A549 (cell line): ENCODE measurements around the gene SIRPA. TPM values are rescaled to one million over a fixed set of nuclear protein-coding genes. Genes with fewer than 3 reads are reported as not detected.
"Not testable (repeated sequence)": the region's sequence is repeated elsewhere in the genome, so short reads cannot be mapped to it uniquely, and the experiment has no call there.

Experiments
- ATAC-seq, 2 experiments: fragments of 200-7000 bp in 1 of 2; fragments of >200 bp in 1 of 2; cut with Nextera tagmentation in 1 of 2; cut with Tn5 transposase in 1 of 2; 3 replicates each; pipeline versions ENCODE4 v1.8.0 to v1.9.1; 2018 to 2020; ENCODE audit warnings: mild to moderate bottlenecking in 1 of 2, moderate library complexity in 1 of 2
- CTCF ChIA-PET: fragments of 300-600 bp; sonication (Branson Sonifier 250); formaldehyde crosslinking; extraction: SDS; loops from one replicate; lab custom pipeline; 2021; ENCODE audit warnings: antibody characterized with exemption, inconsistent platforms; lab: Yijun Ruan, JAX
- POLR2A ChIA-PET: fragments of 350-600 bp; formaldehyde crosslinking; extraction: SDS; loops from one replicate; lab custom pipeline; 2021; ENCODE audit warnings: antibody characterized with exemption, inconsistent platforms; lab: Yijun Ruan, JAX
- DNase-seq, 2 experiments: peaks; one replicate each; pipeline versions ENCODE4 v3.0.0 to v3.0.0-alpha.2; 2011 to 2016; ENCODE audit warnings: low read depth in 1 of 2, low spot score in 1 of 2
- FAIRE-seq: peaks from 2 replicates; lab custom pipeline; 2011; peaks lifted over from hg19 to GRCh38; lab: Jason Lieb, UNC
- H3K27ac ChIP-seq, 2 experiments: fragments of >200 bp; sonication (Bioruptor Twin); formaldehyde crosslinking; 3 replicates each; pipeline ENCODE4 v1.5.1; 2016 to 2017
- H3K4me1 ChIP-seq: fragments of >200 bp; sonication (Bioruptor Twin); formaldehyde crosslinking; 3 replicates; pipeline ENCODE4 v1.6.1; 2016
- H3K4me2 ChIP-seq: fragments of >200 bp; sonication (Bioruptor Twin); formaldehyde crosslinking; 3 replicates; pipeline ENCODE4 v1.6.1; 2016
- H3K4me3 ChIP-seq: fragments of >200 bp; sonication (Bioruptor Twin); formaldehyde crosslinking; 3 replicates; pipeline ENCODE4 v1.5.1; 2016
- H3K9me3 ChIP-seq: fragments of >200 bp; sonication (Bioruptor Twin); formaldehyde crosslinking; 3 replicates; pipeline ENCODE4 v1.6.1; 2016
- CEBPB ChIP-seq, 2 experiments: fragments of >200 bp in 1 of 2; sonication (Bioruptor Twin) in 1 of 2; formaldehyde crosslinking in 1 of 2; IDR thresholded peaks; 2 replicates each; pipeline ENCODE4 v1.6.1; 2012 to 2016
- CHD2 ChIP-seq: fragments of 150-350 bp; IDR thresholded peaks from 2 replicates; pipeline ENCODE4 v1.6.1; 2014; ENCODE audit warnings: low read length; ENCODE audit not compliant: partially characterized antibody
- CTCF ChIP-seq: fragments of >200 bp; sonication (Bioruptor Twin); formaldehyde crosslinking; IDR thresholded peaks from 3 replicates; pipeline ENCODE4 v1.5.1; 2016
- E2F6 ChIP-seq: IDR thresholded peaks from 2 replicates; pipeline ENCODE4 v1.6.1; 2012; ENCODE audit warnings: low read depth, borderline replicate concordance
- EHMT2 ChIP-seq: fragments of 200-600 bp; sonication (generic); IDR thresholded peaks from 2 replicates; pipeline ENCODE4 v1.6.1; 2016; ENCODE audit warnings: antibody characterized with exemption, low read depth, mild to moderate bottlenecking, moderate library complexity
- ESRRA ChIP-seq: fragments of 150-350 bp; IDR thresholded peaks from 2 replicates; pipeline ENCODE4 v1.6.1; 2014; ENCODE audit warnings: mild to moderate bottlenecking, low read length, borderline replicate concordance
- FOSL2 ChIP-seq, 2 experiments: fragments of 450-650 bp in 1 of 2; fragments of >200 bp in 1 of 2; sonication (Bioruptor Twin) in 1 of 2; formaldehyde crosslinking; IDR thresholded peaks; 2 replicates each; pipeline versions ENCODE4 v1.5.0 to v1.6.1; 2016 to 2020; ENCODE audit warnings: mild to moderate bottlenecking in 1 of 2, moderate library complexity in 1 of 2
- HDAC2 ChIP-seq: fragments of 200-600 bp; sonication (generic); IDR thresholded peaks from 2 replicates; pipeline ENCODE4 v1.6.1; 2016
- HEYL ChIP-seq: fragments of 250-450 bp; sonication (Bioruptor Pico); IDR thresholded peaks from 2 replicates; pipeline ENCODE4 v1.8.0; 2021; ENCODE audit warnings: mild to moderate bottlenecking, moderate library complexity
- HOXB13 ChIP-seq: fragments of 250-450 bp; sonication (Bioruptor Pico); IDR thresholded peaks from 2 replicates; pipeline ENCODE4 v1.5.0; 2020; ENCODE audit warnings: low read depth, mild to moderate bottlenecking, moderate library complexity
- KDM1A ChIP-seq: fragments of 200-600 bp; sonication (generic); IDR thresholded peaks from 2 replicates; pipeline ENCODE4 v1.6.1; 2016; ENCODE audit warnings: low read depth, mild to moderate bottlenecking
- KDM5A ChIP-seq: fragments of 200-600 bp; sonication (generic); IDR thresholded peaks from 2 replicates; pipeline ENCODE4 v1.6.1; 2016; ENCODE audit warnings: antibody characterized with exemption, mild to moderate bottlenecking
- MAX ChIP-seq: IDR thresholded peaks from 2 replicates; pipeline ENCODE4 v1.6.1; 2012
- MAZ ChIP-seq: fragments of 150-350 bp; IDR thresholded peaks from 2 replicates; pipeline ENCODE4 v1.6.1; 2014; ENCODE audit warnings: antibody characterized with exemption, low read depth, low read length, borderline replicate concordance
- NPAS2 ChIP-seq: fragments of 250-450 bp; sonication (Bioruptor Pico); IDR thresholded peaks from 2 replicates; pipeline ENCODE4 v1.8.0; 2022; ENCODE audit warnings: mild to moderate bottlenecking, moderate library complexity, borderline replicate concordance
- RFX5 ChIP-seq: fragments of 450-650 bp; IDR thresholded peaks from 2 replicates; pipeline ENCODE4 v1.7.1; 2014; ENCODE audit warnings: antibody characterized with exemption, mild to moderate bottlenecking, moderate library complexity
- RNF2 ChIP-seq: fragments of 200-600 bp; sonication (generic); IDR thresholded peaks from 2 replicates; pipeline ENCODE4 v1.6.1; 2016; ENCODE audit warnings: low read depth, mild to moderate bottlenecking, antibody characterized with exemption, moderate library complexity, borderline replicate concordance
- TFCP2L1 ChIP-seq: fragments of 250-450 bp; sonication (Bioruptor Pico); IDR thresholded peaks from 2 replicates; pipeline ENCODE4 v1.5.0; 2021; ENCODE audit warnings: mild to moderate bottlenecking
- TP53 ChIP-seq: fragments of 250-450 bp; sonication (Bioruptor Pico); IDR thresholded peaks from 2 replicates; pipeline ENCODE4 v1.5.0; 2021; ENCODE audit warnings: mild to moderate bottlenecking, moderate library complexity
- USF2 ChIP-seq: fragments of 450-650 bp; IDR thresholded peaks from 2 replicates; pipeline ENCODE4 v1.6.1; 2014; ENCODE audit warnings: antibody characterized with exemption
- ZC3H11A ChIP-seq: fragments of 450-650 bp; IDR thresholded peaks from 2 replicates; pipeline ENCODE4 v1.6.1; 2014; ENCODE audit warnings: antibody characterized with exemption, mild to moderate bottlenecking
- ZFP36 ChIP-seq: fragments of 450-650 bp; IDR thresholded peaks from 2 replicates; pipeline ENCODE4 v1.6.1; 2014; ENCODE audit warnings: borderline replicate concordance; ENCODE audit not compliant: partially characterized antibody
- ZNF302 ChIP-seq: fragments of 250-450 bp; sonication (Bioruptor Pico); IDR thresholded peaks from 2 replicates; pipeline ENCODE4 v1.9.0; 2021; ENCODE audit warnings: inconsistent platforms, mild to moderate bottlenecking, moderate library complexity
- WGBS: methylation state at CpG from one replicate; pipeline ENCODE4 v1.1.6; 2017; ENCODE audit errors: missing lambda C conversion rate; 5-methylcytosine and 5-hydroxymethylcytosine counted together
- polyA plus RNA-seq, 4 experiments: library from polyadenylated mRNA; depleted of rRNA in 3 of 4; stranded (reverse); fragments of >200 nt; fragmentation: RNase III in 1 of 4; extraction: RNeasy Plus Mini Kit Qiagen cat#74134 plus additional on column Dnase treatment in 1 of 4; gene quantifications; 2 replicates in 3 of 4; 3 replicates in 1 of 4; pipeline ENCODE4 v1.2.3, GENCODE V29; 2011 to 2017

The SIRPA gene
- polyA plus RNA-seq, 2 of the 4 experiments (the other 2 are of a cell fraction): 12.8 to 21.6 TPM

- DNase-seq (peak; percentile 83 to 88), ATAC-seq (peak; percentile 62 to 83; a peak in 5 of 6 replicates), FAIRE-seq (peak; percentile 89)
- ChIA-PET CTCF (no interaction called here), POLR2A (no interaction called here)
- Histone ChIP-seq H3K4me2 (peak overlapping the region; percentile 59), H3K27ac (peak overlapping the region; percentile 74 to 87), H3K4me3 (no peak overlapping the region), H3K9me3 (no peaks in the 10 kb centered on the region), H3K4me1 (peaks cover 37% of the 10 kb centered on the region)
- 3% methylated on average over 8 of the region's 8 CpGs for WGBS
- TF ChIP-seq NPAS2 (CRISPR knock-in tag) (no peak), ESRRA (no peak), FOSL2 (IDR thresholded peaks at IDR 0.05) (no peak), FOSL2 (CRISPR knock-in tag; IDR thresholded peaks at IDR 0.05) (no peak), CTCF (no peak), E2F6 (peak; percentile 57; the same call in 1 of the 2 replicates), MAX (peak; percentile 86), CEBPB (IDR thresholded peaks at IDR 0.05) (peak in 1 of 2 experiments; percentile 50; a peak in 2 of 4 replicates), HOXB13 (CRISPR knock-in tag) (no peak), KDM1A (no peak)
Observed at GRCh38 chr20:1920252-1920651, 25.0 kb downstream of the SIRPA start.

- peak overlapping the region; percentile 74 to 87 for H3K27ac ChIP-seq
- H3K4me1 ChIP-seq: peaks cover 33% of the 10 kb centered on the region
- ChIA-PET CTCF (no interaction called here), POLR2A (no interaction called here)
- FAIRE-seq: peak; percentile 49
- peak in 1 of 2 experiments; percentile 49; a peak in 3 of 6 replicates for ATAC-seq
- no peaks in the 10 kb centered on the region for H3K9me3 ChIP-seq
- no peak overlapping the region for H3K4me3 ChIP-seq
- H3K4me2 ChIP-seq: peak overlapping the region; percentile 59
- DNase-seq: no peak
- WGBS: 49% methylated on average over 6 of the region's 6 CpGs
- TF ChIP-seq KDM1A: no peak
- no peak for TF ChIP-seq TP53 (CRISPR knock-in tag)
- TF ChIP-seq MAZ: no peak
- no peak for TF ChIP-seq CHD2
- TF ChIP-seq RFX5: no peak
- TF ChIP-seq ZNF302 (CRISPR knock-in tag): no peak
- no peak for TF ChIP-seq HEYL
- no peak for TF ChIP-seq HOXB13 (CRISPR knock-in tag)
- TF ChIP-seq KDM5A: no peak
- TF ChIP-seq USF2: no peak
- no peak for TF ChIP-seq RNF2
- no peak for TF ChIP-seq TFCP2L1 (CRISPR knock-in tag)
- no peak for TF ChIP-seq EHMT2
- TF ChIP-seq ZFP36: no peak
- TF ChIP-seq ZC3H11A: no peak
- no peak for TF ChIP-seq ESRRA
- no peak for TF ChIP-seq HDAC2
Observed at GRCh38 chr20:1920826-1921225, 25.6 kb downstream of the SIRPA start.

DNA sequence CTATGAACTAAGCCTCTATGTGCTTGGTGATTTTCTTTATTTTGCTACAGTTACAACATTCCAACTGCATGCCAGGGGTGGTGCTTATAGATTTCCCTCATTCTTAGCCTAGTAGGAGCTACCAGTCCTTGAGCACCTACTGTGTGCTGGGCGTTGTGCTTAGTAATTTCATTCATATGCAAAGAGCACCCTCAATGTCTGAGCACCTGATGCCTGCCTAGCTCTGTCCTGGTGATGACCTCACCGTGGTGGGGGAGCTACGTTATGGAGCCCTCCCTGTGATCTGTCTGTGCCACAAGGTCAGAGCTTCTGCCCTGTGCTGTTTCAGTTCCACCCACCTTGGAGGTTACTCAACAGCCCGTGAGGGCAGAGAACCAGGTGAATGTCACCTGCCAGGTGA, 26.8 kb downstream of the SIRPA start:
- not testable (repeated sequence) for ATAC-seq

More for the DNA sequence above, 26.8 kb downstream of the SIRPA start:
- H3K4me1 ChIP-seq: peaks cover 25% of the 10 kb centered on the region
- H3K27ac ChIP-seq, H3K4me3 ChIP-seq, H3K4me2 ChIP-seq, DNase-seq, POLR2A ChIA-PET, H3K9me3 ChIP-seq, FAIRE-seq: not testable (repeated sequence)
- CTCF ChIA-PET: interaction anchor here (1.7 kb wide), 1 partner anchor 11 kb away, joined by 4 read pairs; no protein-coding TSS in a partner anchor
- 87% methylated on average over 4 of the region's 4 CpGs for WGBS
